ENCODE data around the gene XYLT1.

GRCh38 chr16:17338244-17338643 is 132.5 kb downstream of the XYLT1 start:
- TF ChIP-seq CTCF (IDR thresholded peaks at IDR 0.05) (no peak), POLR2A (IDR thresholded peaks at IDR 0.05) (no peak)

Measured in vagina (tissue), 2 donors.